ENCODE measurements around the gene ARFIP1. TPM values are rescaled to one million over a fixed set of nuclear protein-coding genes. Genes with fewer than 3 reads are reported as not detected.

ARFIP1 gene
- polyA plus RNA-seq, 3 donors: 11.7 to 28.4 (median 27.2) TPM

DNA sequence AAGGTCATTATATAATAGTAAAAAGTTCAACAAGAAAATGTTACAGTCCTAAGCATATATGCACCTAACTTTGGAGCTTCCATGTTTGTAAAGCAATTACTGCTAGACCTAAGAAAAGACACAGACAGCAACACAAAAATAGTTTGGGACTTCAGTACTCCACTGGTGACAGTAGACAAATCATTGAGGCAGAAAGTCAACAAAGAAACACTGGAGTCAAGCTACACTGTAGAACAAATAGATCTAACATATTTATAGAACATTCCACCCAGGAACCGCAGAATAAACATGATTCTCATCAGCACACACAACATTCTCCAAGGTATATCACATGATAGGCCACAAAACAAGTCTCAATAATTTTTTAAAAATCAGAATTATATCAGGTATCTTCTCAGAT lies 42.6 kb downstream of the ARFIP1 start:
- Histone ChIP-seq H3K9ac (ENCODE audit: insufficient read depth, low read length, poor library complexity, severe bottlenecking) (no peak overlapping the region), H3K27me3 (ENCODE audit: control insufficient read depth in 2 of 2, insufficient read depth in 2 of 2, low read length in 2 of 2) (no peaks in the 10 kb centered on the region), H3K79me2 (ENCODE audit: insufficient read depth, low read length) (peaks cover 7% of the 10 kb centered on the region), H3K27ac (ENCODE audit: low read depth in 1 of 2, low read length in 2 of 2) (no peak overlapping the region), H2AFZ (ENCODE audit: insufficient read depth, low read depth, low read length, poor library complexity, severe bottlenecking) (no peak overlapping the region), H3K36me3 (replicated peaks in 1 of 2; ENCODE audit: control insufficient read depth in 1 of 2, insufficient read depth in 2 of 2, low read length in 2 of 2) (no peaks in the 10 kb centered on the region), H3K4me3 (replicated peaks in 1 of 3; ENCODE audit: low read depth in 2 of 3, low read length in 3 of 3) (no peak overlapping the region), H3K4me1 (ENCODE audit: control insufficient read depth in 1 of 2, insufficient read depth in 2 of 2, low read length in 2 of 2) (peaks cover 31 to 35% of the 10 kb centered on the region in 2 donors), H3K9me3 (replicated peaks in 1 of 2; ENCODE audit: control insufficient read depth in 1 of 2, insufficient read depth in 1 of 2, low read length in 2 of 2) (no peaks in the 10 kb centered on the region), H4K20me1 (ENCODE audit: insufficient read depth, low read length) (no peaks in the 10 kb centered on the region), H3K4me2 (replicated peaks; ENCODE audit: extremely low read depth, low read length, poor library complexity, severe bottlenecking) (no peak overlapping the region)
- no peak for DNase-seq
- WGBS (ENCODE audit: insufficient coverage): 100% methylated on average over 1 of the region's 1 CpG
- TF ChIP-seq, protein P1, sequence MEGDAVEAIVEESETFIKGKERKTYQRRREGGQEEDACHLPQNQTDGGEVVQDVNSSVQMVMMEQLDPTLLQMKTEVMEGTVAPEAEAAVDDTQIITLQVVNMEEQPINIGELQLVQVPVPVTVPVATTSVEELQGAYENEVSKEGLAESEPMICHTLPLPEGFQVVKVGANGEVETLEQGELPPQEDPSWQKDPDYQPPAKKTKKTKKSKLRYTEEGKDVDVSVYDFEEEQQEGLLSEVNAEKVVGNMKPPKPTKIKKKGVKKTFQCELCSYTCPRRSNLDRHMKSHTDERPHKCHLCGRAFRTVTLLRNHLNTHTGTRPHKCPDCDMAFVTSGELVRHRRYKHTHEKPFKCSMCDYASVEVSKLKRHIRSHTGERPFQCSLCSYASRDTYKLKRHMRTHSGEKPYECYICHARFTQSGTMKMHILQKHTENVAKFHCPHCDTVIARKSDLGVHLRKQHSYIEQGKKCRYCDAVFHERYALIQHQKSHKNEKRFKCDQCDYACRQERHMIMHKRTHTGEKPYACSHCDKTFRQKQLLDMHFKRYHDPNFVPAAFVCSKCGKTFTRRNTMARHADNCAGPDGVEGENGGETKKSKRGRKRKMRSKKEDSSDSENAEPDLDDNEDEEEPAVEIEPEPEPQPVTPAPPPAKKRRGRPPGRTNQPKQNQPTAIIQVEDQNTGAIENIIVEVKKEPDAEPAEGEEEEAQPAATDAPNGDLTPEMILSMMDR (IDR thresholded peaks at IDR 0.05): no peak
- intact Hi-C loops (cut with micrococcal nuclease): no loop called here
- Mint-ChIP-seq H3K27ac (no peak overlapping the region), H3K4me3 (no peak overlapping the region), H3K4me1 (peaks cover 40% of the 10 kb centered on the region), H3K9me3 (peaks cover 3 to 24% (median 11%) of the 10 kb centered on the region in 7 donors), H3K27me3 (ENCODE audit: low read depth in 3 of 3) (peaks cover 0 to 2% (median 0%) of the 10 kb centered on the region in 3 donors), H3K36me3 (peaks cover 12 to 13% of the 10 kb centered on the region in 2 donors)

DNA sequence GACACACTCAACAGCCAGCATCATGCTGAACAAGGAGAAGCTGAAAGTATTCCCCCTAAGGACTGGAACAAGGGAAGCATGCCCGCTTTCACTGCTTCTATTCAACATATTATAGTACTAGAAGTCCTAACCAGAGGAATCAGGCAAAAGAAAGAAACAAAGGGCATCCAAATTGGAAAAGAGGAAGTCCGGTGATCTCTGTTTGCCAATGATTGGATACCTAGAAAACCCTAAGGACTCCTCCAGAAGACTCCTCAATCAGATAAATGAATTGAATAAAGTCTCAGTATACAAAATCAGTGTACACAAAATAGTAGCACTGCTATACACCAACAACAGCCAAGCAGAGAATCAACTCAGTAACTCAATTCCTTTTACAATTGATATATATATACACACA lies 44.8 kb downstream of the ARFIP1 start:
- DNase-seq: no peak
- H3K36me3 Mint-ChIP-seq: peaks cover 13 to 18% of the 10 kb centered on the region in 2 donors
- peaks cover 0 to 2% (median 0%) of the 10 kb centered on the region in 3 donors for H3K27me3 Mint-ChIP-seq (ENCODE audit: low read depth in 3 of 3)
- Histone ChIP-seq H3K79me2 (ENCODE audit: insufficient read depth, low read length) (no peaks in the 10 kb centered on the region), H3K27ac (ENCODE audit: low read depth in 1 of 2, low read length in 2 of 2) (no peak overlapping the region), H3K36me3 (replicated peaks in 1 of 2; ENCODE audit: control insufficient read depth in 1 of 2, insufficient read depth in 2 of 2, low read length in 2 of 2) (no peaks in the 10 kb centered on the region), H3K9ac (ENCODE audit: insufficient read depth, low read length, poor library complexity, severe bottlenecking) (no peak overlapping the region), H3K4me3 (replicated peaks in 1 of 3; ENCODE audit: low read depth in 2 of 3, low read length in 3 of 3) (no peak overlapping the region), H3K4me2 (replicated peaks; ENCODE audit: extremely low read depth, low read length, poor library complexity, severe bottlenecking) (no peak overlapping the region), H4K20me1 (ENCODE audit: insufficient read depth, low read length) (no peaks in the 10 kb centered on the region), H2AFZ (ENCODE audit: insufficient read depth, low read depth, low read length, poor library complexity, severe bottlenecking) (no peak overlapping the region), H3K4me1 (ENCODE audit: control insufficient read depth in 1 of 2, insufficient read depth in 2 of 2, low read length in 2 of 2) (peaks cover 13% of the 10 kb centered on the region in 2 donors), H3K27me3 (ENCODE audit: control insufficient read depth in 2 of 2, insufficient read depth in 2 of 2, low read length in 2 of 2) (no peaks in the 10 kb centered on the region), H3K9me3 (replicated peaks in 1 of 2; ENCODE audit: control insufficient read depth in 1 of 2, insufficient read depth in 1 of 2, low read length in 2 of 2) (peaks cover 0 to 5% of the 10 kb centered on the region in 2 donors)
- H3K4me1 Mint-ChIP-seq: peaks cover 17% of the 10 kb centered on the region
- intact Hi-C loops (cut with micrococcal nuclease): no loop called here
- H3K27ac Mint-ChIP-seq: no peak overlapping the region
- TF ChIP-seq, protein P1 (IDR thresholded peaks at IDR 0.05): no peak
- H3K4me3 Mint-ChIP-seq: no peak overlapping the region
- peaks cover 10 to 31% (median 18%) of the 10 kb centered on the region in 7 donors for H3K9me3 Mint-ChIP-seq
- WGBS (ENCODE audit: insufficient coverage): no CpG with 5 or more reads among the region's 2 CpGs
